Hematopoietic multipotent progenitor cell treated with erythropoietin and hydrocortisone succinate and interleukin-3 and kit ligand, for 15 days (in vitro differentiated cells): ENCODE data around the gene SLC35D3.
"Not testable (repeated sequence)": the region's sequence is repeated elsewhere in the genome, so short reads cannot be mapped to it uniquely, and the experiment has no call there.

ENCODE experiments used
- DNase-seq: peaks from one replicate; pipeline ENCODE4 v3.0.0-alpha.2; 2015; ENCODE audit warnings: low spot score

The SLC35D3 gene

GRCh38 chr6:136921936-136922684 lies at the start of gene SLC35D3:
TSS of gene SLC35D3 (plus strand) at chr6:136922301. CDS start at chr6:136922429, 128 bp downstream.
- no peak for DNase-seq

- no peak for DNase-seq
Observed at GRCh38 chr6:136873748-136874147, 48.4 kb upstream of the SLC35D3 start.

GRCh38 chr6:136876469-136876868 lies 45.6 kb upstream of the SLC35D3 start:
- DNase-seq = not testable (repeated sequence)

GRCh38 chr6:136880748-136881460 lies 41.2 kb upstream of the SLC35D3 start:
- no peak for DNase-seq

- DNase-seq = no peak
Observed at GRCh38 chr6:136886091-136886490, 36.0 kb upstream of the SLC35D3 start.

GRCh38 chr6:136887953-136888352 lies 34.1 kb upstream of the SLC35D3 start:
- no peak for DNase-seq

- DNase-seq = no peak
Observed at GRCh38 chr6:136889271-136890193, 32.6 kb upstream of the SLC35D3 start.

- DNase-seq = no peak
Observed at GRCh38 chr6:136890194-136890839, 31.8 kb upstream of the SLC35D3 start.

GRCh38 chr6:136890986-136891385 lies 31.1 kb upstream of the SLC35D3 start:
- no peak for DNase-seq

GRCh38 chr6:136893187-136893586 lies 28.9 kb upstream of the SLC35D3 start:
- DNase-seq = no peak

GRCh38 chr6:136895901-136896300 lies 26.2 kb upstream of the SLC35D3 start:
- no peak for DNase-seq

- no peak for DNase-seq
Observed at GRCh38 chr6:136897071-136897470, 25.0 kb upstream of the SLC35D3 start.

GRCh38 chr6:136901212-136901784 lies 20.8 kb upstream of the SLC35D3 start:
- no peak for DNase-seq

- not testable (repeated sequence) for DNase-seq
Observed at GRCh38 chr6:136904477-136904876, 17.6 kb upstream of the SLC35D3 start.

- no peak for DNase-seq
Observed at GRCh38 chr6:136914947-136915346, 7.2 kb upstream of the SLC35D3 start.

- DNase-seq = no peak
Observed at GRCh38 chr6:136918706-136919105, 3.4 kb upstream of the SLC35D3 start.

- DNase-seq = no peak
Observed at GRCh38 chr6:136920216-136920615, 1.9 kb upstream of the SLC35D3 start.

- no peak for DNase-seq
Observed at GRCh38 chr6:136920671-136921380, 1.3 kb upstream of the SLC35D3 start.

- no peak for DNase-seq
Observed at GRCh38 chr6:136921381-136921935, 643 bp upstream of the SLC35D3 start.

- DNase-seq = no peak
Observed at GRCh38 chr6:136922685-136923006, 545 bp downstream of the SLC35D3 start.
